GM18517 (cell line): Measurements from ENCODE around the gene DLEC1.

Source experiments
- ATAC-seq: cut with Tn5 transposase; IDR thresholded peaks from one replicate; pipeline ENCODE4 v1.9.1; 2021; ENCODE audit warnings: mild to moderate bottlenecking, moderate library complexity; ENCODE audit not compliant: unreplicated experiment

Gene DLEC1

DNA sequence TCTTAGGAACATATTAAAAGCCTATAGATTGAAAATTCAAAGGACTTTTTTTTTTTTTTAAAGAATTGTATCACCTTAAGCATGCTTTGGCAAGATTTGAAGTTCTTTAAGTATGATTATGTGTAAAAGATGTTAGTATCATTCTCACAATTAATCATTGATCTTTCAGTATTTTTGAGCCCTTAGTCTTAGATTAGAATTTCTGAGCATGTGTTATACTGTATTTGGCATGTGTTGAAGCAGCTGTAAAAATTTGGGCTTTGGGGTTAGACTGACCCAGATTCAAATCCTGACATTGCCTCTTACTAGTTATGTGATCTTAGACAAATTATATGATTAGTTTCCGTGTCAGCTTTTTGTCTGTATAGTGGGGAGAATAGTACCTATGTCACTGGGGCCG is 132.6 kb downstream of the DLEC1 start:
- ATAC-seq, result no peak
